Neural cell (in vitro differentiated cells): ENCODE results near the gene GALNT13. TPM values are rescaled to one million over a fixed set of nuclear protein-coding genes. Genes with fewer than 3 reads are reported as not detected.

Experiments
- H2AFZ ChIP-seq: fragments of 200-600, 300-800 bp; sonication (generic), shearing (Covaris generic); 2 replicates; pipeline ENCODE4 v1.6.0; 2014; ENCODE audit warnings: low read depth, mild to moderate bottlenecking, antibody characterized with exemption, low read length, moderate library complexity
- H3F3A ChIP-seq: fragments of 200-600 bp; shearing (Covaris generic); 2 replicates; pipeline ENCODE4 v1.6.1; 2016; ENCODE audit warnings: mild to moderate bottlenecking, moderate library complexity, mixed read lengths, antibody characterized with exemption, low read length; ENCODE audit not compliant: insufficient read depth, poor library complexity, severe bottlenecking
- H3K27ac ChIP-seq: fragments of 200-600, 300-800 bp; sonication (generic), shearing (Covaris generic); 2 replicates; pipeline ENCODE4 v1.5.1; 2014; ENCODE audit warnings: mild to moderate bottlenecking, low read length, moderate library complexity
- H3K27me3 ChIP-seq: fragments of 300-800, 200-600 bp; sonication (generic), shearing (Covaris generic); 2 replicates; pipeline ENCODE4 v1.6.0; 2014; ENCODE audit warnings: mild to moderate bottlenecking, low read depth, low read length, moderate library complexity; ENCODE audit not compliant: insufficient read depth
- H3K36me3 ChIP-seq: fragments of 300-800, 200-600 bp; sonication (generic), shearing (Covaris generic); 2 replicates; pipeline ENCODE4 v1.5.1; 2014; ENCODE audit warnings: mild to moderate bottlenecking, antibody characterized with exemption, low read length, moderate library complexity; ENCODE audit not compliant: insufficient read depth
- H3K4me2 ChIP-seq: fragments of 300-800, 200-600 bp; sonication (generic), shearing (Covaris generic); 2 replicates; pipeline ENCODE4 v1.6.0; 2014; ENCODE audit warnings: mild to moderate bottlenecking, low read length
- H3K4me3 ChIP-seq: fragments of 300-800, 200-600 bp; sonication (generic), shearing (Covaris generic); 2 replicates; pipeline ENCODE4 v1.5.1; 2014; ENCODE audit warnings: mild to moderate bottlenecking, low read length, moderate library complexity
- H3K79me2 ChIP-seq: fragments of 200-600 bp; shearing (Covaris generic); replicated peaks from 2 replicates; pipeline ENCODE4 v1.6.0; 2014; ENCODE audit warnings: mild to moderate bottlenecking, low read length, moderate library complexity; ENCODE audit not compliant: insufficient read depth
- H3K9ac ChIP-seq: fragments of 300-800, 200-600 bp; sonication (generic), shearing (Covaris generic); 2 replicates; pipeline ENCODE4 v1.6.1; 2016; ENCODE audit warnings: mild to moderate bottlenecking, low read length, mixed read lengths
- H3K9me2 ChIP-seq: fragments of 200-600 bp; shearing (Covaris generic); 2 replicates; pipeline ENCODE4 v1.6.1; 2016; ENCODE audit warnings: mild to moderate bottlenecking, low read length, mixed read lengths; ENCODE audit not compliant: insufficient read depth
- H3K9me3 ChIP-seq: fragments of 200-600, 300-800 bp; sonication (generic), shearing (Covaris generic); 2 replicates; pipeline ENCODE4 v1.6.1; 2016; ENCODE audit warnings: mild to moderate bottlenecking, mixed run types, low read length, moderate library complexity, mixed read lengths
- H4K20me1 ChIP-seq: fragments of 200-600 bp; shearing (Covaris generic); 2 replicates; pipeline ENCODE4 v1.6.1; 2016; ENCODE audit warnings: mild to moderate bottlenecking, mixed run types; ENCODE audit not compliant: insufficient read depth
- EP300 ChIP-seq: fragments of 450-650 bp; conservative IDR thresholded peaks from 2 replicates; pipeline ENCODE4 v1.6.1; 2014; ENCODE audit warnings: antibody characterized with exemption, mild to moderate bottlenecking, moderate library complexity; ENCODE audit not compliant: poor library complexity, severe bottlenecking
- EZH2 ChIP-seq: fragments of 200-600, 300-800 bp; shearing (Covaris generic), sonication (generic); IDR thresholded peaks from 2 replicates; pipeline ENCODE4 v1.6.1; 2014; ENCODE audit warnings: antibody characterized with exemption, low read length, borderline replicate concordance, mild to moderate bottlenecking; ENCODE audit not compliant: insufficient read depth, poor library complexity, severe bottlenecking
- MXI1 ChIP-seq: fragments of 450-650 bp; conservative IDR thresholded peaks from 2 replicates; pipeline ENCODE4 v1.6.1; 2014; ENCODE audit warnings: antibody characterized with exemption, mild to moderate bottlenecking; ENCODE audit not compliant: poor library complexity, severe bottlenecking
- POLR2AphosphoS5 ChIP-seq: IDR thresholded peaks from 2 replicates; pipeline ENCODE4 v1.6.1; 2012
- RAD21 ChIP-seq: fragments of 450-650 bp; conservative IDR thresholded peaks from 2 replicates; pipeline ENCODE4 v1.6.1; 2014; ENCODE audit warnings: antibody characterized with exemption, mild to moderate bottlenecking, moderate library complexity
- SMC3 ChIP-seq: fragments of 450-650 bp; conservative IDR thresholded peaks from 2 replicates; pipeline ENCODE4 v1.6.1; 2014; ENCODE audit warnings: antibody characterized with exemption, mild to moderate bottlenecking, moderate library complexity; ENCODE audit not compliant: poor library complexity
- TAF1 ChIP-seq: IDR thresholded peaks from 2 replicates; pipeline ENCODE4 v1.6.1; 2012; ENCODE audit warnings: low read depth
- polyA plus RNA-seq: library from polyadenylated mRNA; depleted of rRNA; stranded (reverse); fragments of >200 nt; gene quantifications from 2 replicates; pipeline ENCODE4 v1.2.3, GENCODE V29; 2014
- TF ChIP-seq, protein P1 (sequence below): IDR thresholded peaks from 2 replicates; pipeline ENCODE4 v1.6.1; 2012; ENCODE audit warnings: borderline replicate concordance
- TF ChIP-seq, protein P2 (sequence below): fragments of 450-650 bp; IDR thresholded peaks from 2 replicates; pipeline ENCODE4 v1.5.1; 2014; ENCODE audit warnings: antibody characterized with exemption, mild to moderate bottlenecking, moderate library complexity; ENCODE audit not compliant: poor library complexity, severe bottlenecking

GALNT13 gene
- polyA plus RNA-seq, 1 donor from 2014 or later = 12.4 TPM

DNA sequence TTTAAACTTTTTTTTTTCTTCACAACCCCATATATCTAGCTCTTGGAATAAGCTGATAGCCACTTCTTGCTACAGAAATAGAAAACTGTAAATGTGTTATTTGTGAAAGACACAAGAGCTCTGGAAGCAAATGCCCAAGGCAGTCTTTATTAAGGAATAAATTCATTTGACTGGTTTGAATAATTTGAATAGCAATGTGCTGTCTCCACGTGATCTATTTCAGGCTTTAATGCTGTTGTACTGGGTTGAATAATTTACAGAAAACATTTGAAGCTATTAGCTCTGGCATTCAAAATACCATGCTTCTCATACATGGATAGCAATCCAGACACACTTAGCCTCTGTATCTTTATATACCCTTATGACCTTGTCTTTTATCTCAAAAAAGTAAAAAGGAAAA is 460.1 kb downstream of the GALNT13 start:
- no peak overlapping the region for H3K27ac ChIP-seq
- no peaks in the 10 kb centered on the region for H3K36me3 ChIP-seq
- H3K9me3 ChIP-seq = no peaks in the 10 kb centered on the region
- H3K79me2 ChIP-seq = no peaks in the 10 kb centered on the region
- H3K4me2 ChIP-seq = no peak overlapping the region
- TF ChIP-seq MXI1 (no peak), EP300 (no peak), POLR2AphosphoS5 (no peak), SMC3 (no peak), TAF1 (no peak), RAD21 (no peak), EZH2 (no peak)
- TF ChIP-seq, protein P1, sequence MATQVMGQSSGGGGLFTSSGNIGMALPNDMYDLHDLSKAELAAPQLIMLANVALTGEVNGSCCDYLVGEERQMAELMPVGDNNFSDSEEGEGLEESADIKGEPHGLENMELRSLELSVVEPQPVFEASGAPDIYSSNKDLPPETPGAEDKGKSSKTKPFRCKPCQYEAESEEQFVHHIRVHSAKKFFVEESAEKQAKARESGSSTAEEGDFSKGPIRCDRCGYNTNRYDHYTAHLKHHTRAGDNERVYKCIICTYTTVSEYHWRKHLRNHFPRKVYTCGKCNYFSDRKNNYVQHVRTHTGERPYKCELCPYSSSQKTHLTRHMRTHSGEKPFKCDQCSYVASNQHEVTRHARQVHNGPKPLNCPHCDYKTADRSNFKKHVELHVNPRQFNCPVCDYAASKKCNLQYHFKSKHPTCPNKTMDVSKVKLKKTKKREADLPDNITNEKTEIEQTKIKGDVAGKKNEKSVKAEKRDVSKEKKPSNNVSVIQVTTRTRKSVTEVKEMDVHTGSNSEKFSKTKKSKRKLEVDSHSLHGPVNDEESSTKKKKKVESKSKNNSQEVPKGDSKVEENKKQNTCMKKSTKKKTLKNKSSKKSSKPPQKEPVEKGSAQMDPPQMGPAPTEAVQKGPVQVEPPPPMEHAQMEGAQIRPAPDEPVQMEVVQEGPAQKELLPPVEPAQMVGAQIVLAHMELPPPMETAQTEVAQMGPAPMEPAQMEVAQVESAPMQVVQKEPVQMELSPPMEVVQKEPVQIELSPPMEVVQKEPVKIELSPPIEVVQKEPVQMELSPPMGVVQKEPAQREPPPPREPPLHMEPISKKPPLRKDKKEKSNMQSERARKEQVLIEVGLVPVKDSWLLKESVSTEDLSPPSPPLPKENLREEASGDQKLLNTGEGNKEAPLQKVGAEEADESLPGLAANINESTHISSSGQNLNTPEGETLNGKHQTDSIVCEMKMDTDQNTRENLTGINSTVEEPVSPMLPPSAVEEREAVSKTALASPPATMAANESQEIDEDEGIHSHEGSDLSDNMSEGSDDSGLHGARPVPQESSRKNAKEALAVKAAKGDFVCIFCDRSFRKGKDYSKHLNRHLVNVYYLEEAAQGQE = no peak
- TF ChIP-seq, protein P2, sequence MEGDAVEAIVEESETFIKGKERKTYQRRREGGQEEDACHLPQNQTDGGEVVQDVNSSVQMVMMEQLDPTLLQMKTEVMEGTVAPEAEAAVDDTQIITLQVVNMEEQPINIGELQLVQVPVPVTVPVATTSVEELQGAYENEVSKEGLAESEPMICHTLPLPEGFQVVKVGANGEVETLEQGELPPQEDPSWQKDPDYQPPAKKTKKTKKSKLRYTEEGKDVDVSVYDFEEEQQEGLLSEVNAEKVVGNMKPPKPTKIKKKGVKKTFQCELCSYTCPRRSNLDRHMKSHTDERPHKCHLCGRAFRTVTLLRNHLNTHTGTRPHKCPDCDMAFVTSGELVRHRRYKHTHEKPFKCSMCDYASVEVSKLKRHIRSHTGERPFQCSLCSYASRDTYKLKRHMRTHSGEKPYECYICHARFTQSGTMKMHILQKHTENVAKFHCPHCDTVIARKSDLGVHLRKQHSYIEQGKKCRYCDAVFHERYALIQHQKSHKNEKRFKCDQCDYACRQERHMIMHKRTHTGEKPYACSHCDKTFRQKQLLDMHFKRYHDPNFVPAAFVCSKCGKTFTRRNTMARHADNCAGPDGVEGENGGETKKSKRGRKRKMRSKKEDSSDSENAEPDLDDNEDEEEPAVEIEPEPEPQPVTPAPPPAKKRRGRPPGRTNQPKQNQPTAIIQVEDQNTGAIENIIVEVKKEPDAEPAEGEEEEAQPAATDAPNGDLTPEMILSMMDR = no peak
- no peak overlapping the region for H3K9ac ChIP-seq
- no peaks in the 10 kb centered on the region for H3K27me3 ChIP-seq
- no peaks in the 10 kb centered on the region for H4K20me1 ChIP-seq
- no peak overlapping the region for H3K4me3 ChIP-seq
- H3F3A ChIP-seq = no peaks in the 10 kb centered on the region
- H3K9me2 ChIP-seq = no peaks in the 10 kb centered on the region
- no peak overlapping the region for H2AFZ ChIP-seq

DNA sequence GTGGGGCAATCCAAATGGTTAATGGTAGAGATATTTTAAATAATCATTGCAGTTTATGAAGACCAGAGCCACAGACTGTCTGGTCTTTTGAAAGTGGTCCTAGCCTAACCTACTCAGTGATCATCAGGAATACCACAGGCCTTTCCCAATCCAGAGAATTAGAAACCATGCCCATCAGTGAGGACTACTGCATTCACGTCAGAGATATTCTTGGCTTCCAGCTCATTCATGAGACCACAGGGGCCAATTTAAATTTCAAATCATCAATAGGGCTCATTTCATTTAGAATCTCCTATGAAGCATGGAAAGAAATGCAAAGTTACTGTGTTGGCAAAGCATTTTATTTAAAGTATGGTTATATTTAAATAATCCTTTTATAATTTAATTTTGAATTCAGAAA is 464.5 kb downstream of the GALNT13 start:
- Histone ChIP-seq H2AFZ (no peak overlapping the region), H3K9me2 (no peaks in the 10 kb centered on the region), H3K27ac (no peak overlapping the region), H3K9me3 (no peaks in the 10 kb centered on the region), H3F3A (no peaks in the 10 kb centered on the region), H3K79me2 (no peaks in the 10 kb centered on the region), H4K20me1 (no peaks in the 10 kb centered on the region), H3K4me3 (no peak overlapping the region), H3K27me3 (no peaks in the 10 kb centered on the region), H3K36me3 (no peaks in the 10 kb centered on the region), H3K4me2 (no peak overlapping the region), H3K9ac (no peak overlapping the region)
- TF ChIP-seq EZH2 = no peak
- TF ChIP-seq, protein P2 = no peak
- TF ChIP-seq EP300 = no peak
- TF ChIP-seq TAF1 = no peak
- no peak for TF ChIP-seq RAD21
- TF ChIP-seq SMC3 = no peak
- TF ChIP-seq POLR2AphosphoS5 = no peak
- no peak for TF ChIP-seq MXI1
- TF ChIP-seq, protein P1 = no peak
